ENCODE measurements around the gene UGGT2. TPM values are rescaled to one million over a fixed set of nuclear protein-coding genes. Genes with fewer than 3 reads are reported as not detected.

The UGGT2 gene
- total RNA-seq, 4 donors from 2014 or later, result 19.5 to 148 (median 41.0) TPM

DNA sequence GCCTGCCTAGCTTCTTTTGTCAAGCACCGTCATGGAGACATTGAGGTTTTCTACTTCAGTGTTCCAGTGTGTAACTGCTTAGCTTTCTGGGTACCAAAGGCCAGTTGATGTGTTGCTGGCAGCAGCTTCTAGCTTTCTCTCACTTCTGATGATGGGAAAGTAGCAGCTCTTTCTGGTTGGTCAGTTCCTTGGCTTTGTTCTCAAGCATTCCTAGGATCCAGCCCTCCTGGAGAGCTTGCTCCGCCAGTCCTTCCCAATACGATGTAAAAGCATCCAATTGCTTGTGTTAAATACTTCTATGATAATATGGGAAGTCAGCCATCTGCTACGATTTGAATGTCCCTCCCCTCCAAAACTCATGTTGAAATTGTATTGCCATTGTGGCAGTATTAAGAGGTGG lies 182.8 kb downstream of the UGGT2 start:
- DNase-seq, result no peak
- TF ChIP-seq EP300 (IDR thresholded peaks at IDR 0.05; ENCODE audit: low read depth), result no peak
- no peak for TF ChIP-seq POLR2A (IDR thresholded peaks at IDR 0.05)
- TF ChIP-seq POLR2AphosphoS5 (IDR thresholded peaks at IDR 0.05), result no peak
- TF ChIP-seq, protein P1, sequence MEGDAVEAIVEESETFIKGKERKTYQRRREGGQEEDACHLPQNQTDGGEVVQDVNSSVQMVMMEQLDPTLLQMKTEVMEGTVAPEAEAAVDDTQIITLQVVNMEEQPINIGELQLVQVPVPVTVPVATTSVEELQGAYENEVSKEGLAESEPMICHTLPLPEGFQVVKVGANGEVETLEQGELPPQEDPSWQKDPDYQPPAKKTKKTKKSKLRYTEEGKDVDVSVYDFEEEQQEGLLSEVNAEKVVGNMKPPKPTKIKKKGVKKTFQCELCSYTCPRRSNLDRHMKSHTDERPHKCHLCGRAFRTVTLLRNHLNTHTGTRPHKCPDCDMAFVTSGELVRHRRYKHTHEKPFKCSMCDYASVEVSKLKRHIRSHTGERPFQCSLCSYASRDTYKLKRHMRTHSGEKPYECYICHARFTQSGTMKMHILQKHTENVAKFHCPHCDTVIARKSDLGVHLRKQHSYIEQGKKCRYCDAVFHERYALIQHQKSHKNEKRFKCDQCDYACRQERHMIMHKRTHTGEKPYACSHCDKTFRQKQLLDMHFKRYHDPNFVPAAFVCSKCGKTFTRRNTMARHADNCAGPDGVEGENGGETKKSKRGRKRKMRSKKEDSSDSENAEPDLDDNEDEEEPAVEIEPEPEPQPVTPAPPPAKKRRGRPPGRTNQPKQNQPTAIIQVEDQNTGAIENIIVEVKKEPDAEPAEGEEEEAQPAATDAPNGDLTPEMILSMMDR (IDR thresholded peaks at IDR 0.05), result no peak
- Histone ChIP-seq H3K36me3 (no peaks in the 10 kb centered on the region), H3K9me3 (no peaks in the 10 kb centered on the region), H3K4me3 (no peak overlapping the region), H3K27me3 (no peaks in the 10 kb centered on the region), H3K4me1 (no peaks in the 10 kb centered on the region), H3K27ac (no peak overlapping the region)
- in situ Hi-C loops (cut with MboI; ENCODE audit: low pct_ligation_motif_present in 1 of 4, low pct_unique_long_range_greater_than_20kb in 1 of 4, low sequenced_read_pairs in 3 of 4), result no loop called here
- 92 to 100% methylated on average over 1 to 4 of the region's 4 CpGs for WGBS, 2 donors (ENCODE audit: low coverage in 1 of 2)
- intact Hi-C loops (cut with DNase I; ENCODE audit: low total_unique reads), result no loop called here

DNA sequence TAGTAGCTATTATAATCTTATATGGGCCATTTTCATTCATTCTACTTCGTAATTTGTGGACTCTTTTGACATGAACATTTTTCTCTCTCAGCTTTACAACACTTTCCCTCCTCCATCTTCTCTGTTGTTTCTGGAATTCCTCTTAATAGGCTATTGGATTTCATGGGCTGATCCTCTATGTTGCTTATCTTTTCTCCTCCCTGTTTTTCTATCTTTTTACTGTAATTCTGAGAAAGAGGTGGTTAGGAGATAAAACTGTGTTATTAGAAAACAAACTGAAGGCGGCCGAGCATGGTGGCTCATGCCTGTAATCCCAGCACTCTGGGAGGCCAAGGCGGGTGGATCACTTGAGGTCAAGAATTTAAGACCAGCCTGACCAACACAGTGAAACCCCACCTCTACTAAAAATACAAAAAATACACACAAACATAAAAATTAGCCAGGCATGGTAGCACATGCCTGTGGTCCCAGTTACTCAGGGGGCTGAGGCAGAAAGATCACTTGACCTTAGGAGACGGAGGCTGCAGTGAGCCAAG lies 188.1 kb downstream of the UGGT2 start:
- Histone ChIP-seq H3K27ac (no peak overlapping the region), H3K27me3 (no peaks in the 10 kb centered on the region), H3K4me3 (no peak overlapping the region), H3K36me3 (no peaks in the 10 kb centered on the region), H3K4me1 (no peaks in the 10 kb centered on the region), H3K9me3 (no peaks in the 10 kb centered on the region)
- no peak for TF ChIP-seq POLR2A (IDR thresholded peaks at IDR 0.05)
- TF ChIP-seq, protein P1 (IDR thresholded peaks at IDR 0.05), result no peak
- TF ChIP-seq POLR2AphosphoS5 (IDR thresholded peaks at IDR 0.05), result no peak
- no peak for TF ChIP-seq EP300 (IDR thresholded peaks at IDR 0.05; ENCODE audit: low read depth)
- in situ Hi-C loops (cut with MboI; ENCODE audit: low pct_ligation_motif_present in 1 of 4, low pct_unique_long_range_greater_than_20kb in 1 of 4, low sequenced_read_pairs in 3 of 4), result no loop called here
- no peak for DNase-seq
- WGBS, 2 donors (ENCODE audit: low coverage in 1 of 2), result 89 to 96% methylated on average over 5 of the region's 5 CpGs
- intact Hi-C loops (cut with DNase I; ENCODE audit: low total_unique reads), result no loop called here

DNA sequence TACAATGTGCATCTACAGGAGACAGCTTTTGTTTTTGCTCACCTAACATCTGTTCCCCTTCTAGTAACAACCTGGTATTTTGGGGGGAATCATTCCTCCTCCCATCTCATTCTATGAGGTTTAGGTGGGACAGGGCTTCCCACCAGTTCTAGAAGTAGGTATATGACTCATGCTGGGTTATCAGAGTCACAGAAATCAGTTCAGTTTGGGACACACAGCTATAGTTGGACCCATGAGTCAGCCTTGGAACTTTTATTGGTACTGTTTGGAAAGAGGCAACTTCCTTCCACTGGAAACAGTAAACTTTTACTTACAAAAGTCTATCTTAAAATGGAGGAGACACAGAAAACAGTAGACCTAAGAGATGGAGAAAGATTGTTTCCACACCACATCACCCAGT lies 190.8 kb downstream of the UGGT2 start:
- no peaks in the 10 kb centered on the region for H3K9me3 ChIP-seq
- intact Hi-C loops (cut with DNase I; ENCODE audit: low total_unique reads) (no loop called here), in situ Hi-C loops (cut with MboI; ENCODE audit: low pct_ligation_motif_present in 1 of 4, low pct_unique_long_range_greater_than_20kb in 1 of 4, low sequenced_read_pairs in 3 of 4) (no loop called here)
- peaks cover 0 to 10% (median 3%) of the 10 kb centered on the region in 4 donors for H3K4me1 ChIP-seq
- no peak overlapping the region for H3K4me3 ChIP-seq
- no peaks in the 10 kb centered on the region for H3K36me3 ChIP-seq
- no peaks in the 10 kb centered on the region for H3K27me3 ChIP-seq
- no peak for DNase-seq
- no peak overlapping the region for H3K27ac ChIP-seq
- no peak for TF ChIP-seq POLR2A (IDR thresholded peaks at IDR 0.05)
- no peak for TF ChIP-seq POLR2AphosphoS5 (IDR thresholded peaks at IDR 0.05)
- TF ChIP-seq EP300 (IDR thresholded peaks at IDR 0.05; ENCODE audit: low read depth), result no peak
- TF ChIP-seq, protein P1 (IDR thresholded peaks at IDR 0.05), result no peak

DNA sequence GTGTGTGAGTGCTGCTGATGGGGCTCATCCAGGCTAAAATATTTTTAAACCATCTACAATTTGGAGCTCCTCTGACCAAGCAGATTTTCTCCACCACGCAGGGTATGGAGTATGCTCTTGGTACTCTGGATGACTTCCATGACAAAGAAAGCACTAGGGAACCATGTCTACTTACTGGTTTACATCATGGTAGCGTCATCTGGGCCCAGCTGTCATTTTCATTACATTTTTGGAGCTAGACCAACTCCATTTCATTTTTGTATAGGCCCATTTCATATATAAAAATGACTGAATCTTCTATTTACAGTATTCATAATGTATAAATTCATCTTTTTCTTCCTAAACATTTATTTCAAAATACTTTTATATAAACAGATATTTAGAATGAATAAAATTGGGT lies 191.9 kb downstream of the UGGT2 start:
- H3K9me3 ChIP-seq, result no peaks in the 10 kb centered on the region
- H3K27ac ChIP-seq, result no peak overlapping the region
- H3K4me3 ChIP-seq, result no peak overlapping the region
- peaks cover 0 to 10% (median 3%) of the 10 kb centered on the region in 4 donors for H3K4me1 ChIP-seq
- TF ChIP-seq EP300 (IDR thresholded peaks at IDR 0.05; ENCODE audit: low read depth) (no peak), POLR2AphosphoS5 (IDR thresholded peaks at IDR 0.05) (no peak)
- TF ChIP-seq, protein P1 (IDR thresholded peaks at IDR 0.05), result no peak
- 61 to 78% methylated on average over 2 of the region's 2 CpGs for WGBS, 2 donors (ENCODE audit: low coverage in 1 of 2)
- no peaks in the 10 kb centered on the region for H3K27me3 ChIP-seq
- H3K36me3 ChIP-seq, result no peaks in the 10 kb centered on the region
- intact Hi-C loops (cut with DNase I; ENCODE audit: low total_unique reads) (no loop called here), in situ Hi-C loops (cut with MboI; ENCODE audit: low pct_ligation_motif_present in 1 of 4, low pct_unique_long_range_greater_than_20kb in 1 of 4, low sequenced_read_pairs in 3 of 4) (no loop called here)
- DNase-seq, result no peak
